ENCODE measurements around the gene OR10C1. TPM values are rescaled to one million over a fixed set of nuclear protein-coding genes. Genes with fewer than 3 reads are reported as not detected.
"Not testable (repeated sequence)": the region's sequence is repeated elsewhere in the genome, so short reads cannot be mapped to it uniquely, and the experiment has no call there.

OR10C1 gene
- total and polyA plus RNA-seq, 8 donors: not detected

DNA sequence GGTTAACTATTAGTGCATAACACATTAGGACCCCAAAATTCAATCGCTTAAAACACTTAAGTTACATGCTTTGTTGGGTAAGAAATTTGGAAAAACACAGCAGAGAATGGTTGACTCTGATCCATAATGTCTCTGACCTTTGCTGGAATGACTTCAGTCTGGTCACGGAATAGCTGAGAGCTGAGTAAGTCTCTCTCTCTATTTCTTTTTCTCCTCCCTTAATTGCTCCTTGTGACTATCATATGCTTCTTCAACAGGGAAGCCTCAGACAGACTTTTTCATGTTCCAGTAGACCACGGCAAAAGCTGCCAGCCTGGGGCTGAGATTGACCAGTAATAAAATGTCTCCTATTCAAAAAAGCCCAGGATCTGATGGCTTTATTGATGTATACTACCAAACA lies 19.6 kb upstream of the OR10C1 start:
- DNase-seq (no peak), ATAC-seq (no peak)
- TF ChIP-seq CTCF (IDR thresholded peaks at IDR 0.05): no peak
- no peaks in the 10 kb centered on the region for H3K9me3 ChIP-seq
- H3K36me3 ChIP-seq: no peaks in the 10 kb centered on the region
- H3K4me3 ChIP-seq: no peak overlapping the region
- no peaks in the 10 kb centered on the region for H3K4me1 ChIP-seq
- intact Hi-C loops (cut with DNase I): no loop called here
- no peak overlapping the region for H3K27ac ChIP-seq
- no peaks in the 10 kb centered on the region for H3K27me3 ChIP-seq

GRCh38 chr6:29424168-29424567 lies 14.9 kb upstream of the OR10C1 start:
- intact Hi-C loops (cut with DNase I): no loop called here
- H3K4me3 ChIP-seq: no peak overlapping the region
- ATAC-seq (no peak), DNase-seq (no peak)
- no peaks in the 10 kb centered on the region for H3K4me1 ChIP-seq
- no peak overlapping the region for H3K27ac ChIP-seq
- H3K9me3 ChIP-seq: no peaks in the 10 kb centered on the region
- H3K27me3 ChIP-seq: no peaks in the 10 kb centered on the region
- TF ChIP-seq CTCF (IDR thresholded peaks at IDR 0.05): no peak
- H3K36me3 ChIP-seq: no peaks in the 10 kb centered on the region

DNA sequence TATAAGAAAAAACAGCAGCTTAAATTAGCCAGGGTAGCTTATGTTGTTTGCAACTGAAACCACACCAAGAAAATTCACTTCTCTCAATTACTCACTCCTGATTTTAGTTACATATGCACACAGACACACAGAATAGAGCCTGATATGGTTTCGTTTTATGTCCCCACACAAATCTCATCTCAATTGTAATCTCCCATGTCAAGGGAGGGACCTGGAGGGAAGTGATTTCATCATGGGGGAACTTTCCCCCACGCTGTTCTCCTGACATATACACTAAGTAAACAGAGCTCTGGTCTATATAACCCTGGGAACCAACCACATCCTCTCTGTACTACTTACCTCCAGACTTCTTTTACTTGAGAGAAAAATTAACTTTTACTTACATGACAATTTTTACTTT lies 14.5 kb upstream of the OR10C1 start:
- Histone ChIP-seq H3K27me3 (no peaks in the 10 kb centered on the region), H3K4me1 (no peaks in the 10 kb centered on the region), H3K9me3 (no peaks in the 10 kb centered on the region), H3K27ac (no peak overlapping the region), H3K4me3 (no peak overlapping the region), H3K36me3 (no peaks in the 10 kb centered on the region)
- no peak for DNase-seq
- no peak for ATAC-seq
- intact Hi-C loops (cut with DNase I): no loop called here
- TF ChIP-seq CTCF (IDR thresholded peaks at IDR 0.05): no peak

GRCh38 chr6:29425075-29425474 lies 14.0 kb upstream of the OR10C1 start:
- H3K27me3 ChIP-seq: no peaks in the 10 kb centered on the region
- no peaks in the 10 kb centered on the region for H3K36me3 ChIP-seq
- intact Hi-C loops (cut with DNase I): no loop called here
- no peaks in the 10 kb centered on the region for H3K9me3 ChIP-seq
- no peaks in the 10 kb centered on the region for H3K4me1 ChIP-seq
- no peak for TF ChIP-seq CTCF (IDR thresholded peaks at IDR 0.05)
- no peak for DNase-seq
- ATAC-seq: no peak
- H3K27ac ChIP-seq: no peak overlapping the region
- no peak overlapping the region for H3K4me3 ChIP-seq

DNA sequence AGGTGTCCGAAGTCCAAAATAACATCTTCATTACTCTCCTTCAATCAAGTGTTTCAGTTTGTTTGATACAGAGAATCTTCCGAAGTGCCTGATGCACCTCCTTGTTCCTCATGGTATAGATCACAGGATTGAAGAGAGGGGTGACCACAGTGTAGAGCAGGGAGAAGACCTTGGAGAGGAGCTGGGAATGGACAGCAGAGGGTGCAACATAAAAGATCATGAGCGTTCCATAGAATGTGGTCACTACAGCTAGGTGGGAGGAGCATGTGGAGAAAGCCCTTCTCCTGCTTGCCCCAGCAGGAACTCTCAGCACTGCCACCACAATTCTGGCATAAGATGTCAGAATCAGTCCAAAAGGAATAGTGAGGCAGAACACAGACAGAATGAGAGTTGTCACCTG lies 12.5 kb upstream of the OR10C1 start:
- H3K4me1 ChIP-seq: no peaks in the 10 kb centered on the region
- intact Hi-C loops (cut with DNase I): no loop called here
- no peaks in the 10 kb centered on the region for H3K9me3 ChIP-seq
- H3K4me3 ChIP-seq: no peak overlapping the region
- H3K27me3 ChIP-seq: no peaks in the 10 kb centered on the region
- H3K27ac ChIP-seq: no peak overlapping the region
- DNase-seq (no peak), ATAC-seq (no peak)
- no peak for TF ChIP-seq CTCF (IDR thresholded peaks at IDR 0.05)
- H3K36me3 ChIP-seq: no peaks in the 10 kb centered on the region

- H3K9me3 ChIP-seq; H3K4me1 ChIP-seq; H3K27me3 ChIP-seq; H3K27ac ChIP-seq; H3K4me3 ChIP-seq; intact Hi-C loops (cut with DNase I); ATAC-seq; H3K36me3 ChIP-seq: not testable (repeated sequence)
- peak in 1 of 4 donors; percentile 62 for DNase-seq
These were observed 2.4 kb upstream of the OR10C1 start for GRCh38 chr6:29436730-29437129.
